K562 (cell line): ENCODE data around the gene OSBP2. TPM values are rescaled to one million over a fixed set of nuclear protein-coding genes. Genes with fewer than 3 reads are reported as not detected.

Experiments
- CXXC5 ChIP-seq: fragments of 250-450 bp; sonication (Bioruptor Pico); IDR thresholded peaks from 2 replicates; pipeline ENCODE4 v1.8.0; 2022; ENCODE audit warnings: inconsistent platforms, mild to moderate bottlenecking, moderate library complexity
- FOSL1 ChIP-seq: fragments of 200-800 bp; sonication (Bioruptor generic); conservative IDR thresholded peaks from 2 replicates; pipeline ENCODE4 v1.6.1; 2016; ENCODE audit warnings: missing genetic modification characterization, missing compliant biosample characterization
- KLF1 ChIP-seq: fragments of 450-650 bp; IDR thresholded peaks from 2 replicates; pipeline ENCODE4 v1.6.1; 2016; ENCODE audit warnings: missing genetic modification characterization, missing compliant biosample characterization
- KLF16 ChIP-seq: IDR thresholded peaks from 2 replicates; pipeline ENCODE4 v1.6.1; 2016; ENCODE audit warnings: antibody characterized with exemption
- NCOA6 ChIP-seq: fragments of 450-650 bp; IDR thresholded peaks from 2 replicates; pipeline ENCODE4 v1.6.1; 2017; ENCODE audit warnings: mild to moderate bottlenecking
- NFE2L1 ChIP-seq: fragments of 450-650 bp; IDR thresholded peaks from 2 replicates; pipeline ENCODE4 v1.6.1; 2016; ENCODE audit warnings: missing genetic modification characterization, low read depth, mild to moderate bottlenecking, missing compliant biosample characterization, moderate library complexity, borderline replicate concordance
- NFIC ChIP-seq: fragments of 450-650 bp; IDR thresholded peaks from 2 replicates; pipeline ENCODE4 v1.6.1; 2017; ENCODE audit warnings: mild to moderate bottlenecking, inconsistent platforms
- POLR3G ChIP-seq: IDR thresholded peaks from 2 replicates; pipeline ENCODE4 v1.6.1; 2011; ENCODE audit not compliant: insufficient read length, insufficient replicate concordance; ENCODE audit errors: extremely low read depth
- RBM39 ChIP-seq: fragments of 200-400 bp; formaldehyde crosslinking; optimal IDR thresholded peaks from 2 replicates; pipeline ENCODE3; 2018; ENCODE audit warnings: low read depth, low read length
- RNF2 ChIP-seq: sonication (generic); IDR thresholded peaks from 2 replicates; pipeline ENCODE4 v1.6.1; 2016
- ZBTB7A ChIP-seq: IDR thresholded peaks from 2 replicates; pipeline ENCODE4 v1.6.1; 2011; ENCODE audit warnings: low read depth, mild to moderate bottlenecking, low read length, moderate library complexity, borderline replicate concordance; ENCODE audit not compliant: control insufficient read depth
- ZBTB8A ChIP-seq: fragments of 450-650 bp; IDR thresholded peaks from 2 replicates; pipeline ENCODE4 v1.6.1; 2018; ENCODE audit warnings: mild to moderate bottlenecking, moderate library complexity; ENCODE audit not compliant: partially characterized antibody
- ZNF133 ChIP-seq: fragments of 250-450 bp; sonication (Bioruptor Pico); IDR thresholded peaks from 2 replicates; pipeline ENCODE4 v1.4.0; 2020; ENCODE audit warnings: mild to moderate bottlenecking
- ZNF57 ChIP-seq: fragments of 450-650 bp; formaldehyde crosslinking; IDR thresholded peaks from 2 replicates; pipeline ENCODE4 v1.4.0; 2020; ENCODE audit warnings: mild to moderate bottlenecking, moderate library complexity
- polyA plus RNA-seq, 8 experiments: library from polyadenylated mRNA; depleted of rRNA in 4 of 8; stranded (reverse) in 5 of 8; unstranded in 3 of 8; fragments of >200 nt; fragmentation: Nextera tagmentation in 2 of 8; fragmentation: Illumina TruSeq in 1 of 8; extraction: Ambion mirVana in 2 of 8; extraction: Trizol in 1 of 8; gene quantifications; 2 replicates each; pipeline versions ENCODE4 v1.2.1 to v1.2.3, GENCODE V29; 2011 to 2014; ENCODE audit warnings: inconsistent platforms in 1 of 8, missing spikeins in 1 of 8
- total RNA-seq, 7 experiments: library from RNA; depleted of rRNA in 6 of 7; stranded (reverse); fragments of >200 nt in 6 of 7; fragmentation: Illumina TruSeq in 2 of 7; extraction: Trizol in 2 of 7; gene quantifications; 2 replicates each; pipeline versions ENCODE4 v1.2.1 to v1.2.3, GENCODE V29; 2011 to 2021; ENCODE audit warnings: low replicate concordance in 1 of 7
- TF ChIP-seq, protein P1 (sequence below): fragments of 450-650 bp; IDR thresholded peaks from one replicate; pipeline ENCODE4 v1.6.1; 2018; ENCODE audit warnings: mild to moderate bottlenecking, moderate library complexity; ENCODE audit not compliant: partially characterized antibody
- TF ChIP-seq, protein P2 (sequence below): fragments of 450-650 bp; IDR thresholded peaks from 2 replicates; pipeline ENCODE4 v1.6.1; 2014; ENCODE audit warnings: low read depth, mild to moderate bottlenecking, moderate library complexity, borderline replicate concordance
- TF ChIP-seq, protein P3 (sequence below): fragments of 200-800 bp; sonication (Bioruptor generic); IDR thresholded peaks from 2 replicates; pipeline ENCODE4 v1.6.1; 2017; ENCODE audit warnings: missing genetic modification characterization, missing compliant biosample characterization
- TF ChIP-seq, protein P4 (sequence below): sonication (generic); formaldehyde crosslinking; IDR thresholded peaks from 2 replicates; pipeline ENCODE4 v1.8.0; 2022; ENCODE audit warnings: missing genetic modification reagents, mild to moderate bottlenecking, moderate library complexity, borderline replicate concordance
- TF ChIP-seq, protein P5 (sequence below): fragments of 450-650 bp; formaldehyde crosslinking; conservative IDR thresholded peaks from 2 replicates; pipeline ENCODE4 v1.4.0; 2022; ENCODE audit warnings: mild to moderate bottlenecking, missing genetic modification characterization
- TF ChIP-seq, protein P6 (sequence below): fragments of 450-650 bp; IDR thresholded peaks from 2 replicates; pipeline ENCODE4 v1.6.1; 2016; ENCODE audit warnings: missing biosample characterization, missing genetic modification characterization

Gene OSBP2
- total and polyA plus RNA-seq, 9 of the 15 experiments (the other 6 are each of a cell fraction or from before 2014, with no cell fraction given) = 0.52 to 29.5 (median 21.6) TPM

DNA sequence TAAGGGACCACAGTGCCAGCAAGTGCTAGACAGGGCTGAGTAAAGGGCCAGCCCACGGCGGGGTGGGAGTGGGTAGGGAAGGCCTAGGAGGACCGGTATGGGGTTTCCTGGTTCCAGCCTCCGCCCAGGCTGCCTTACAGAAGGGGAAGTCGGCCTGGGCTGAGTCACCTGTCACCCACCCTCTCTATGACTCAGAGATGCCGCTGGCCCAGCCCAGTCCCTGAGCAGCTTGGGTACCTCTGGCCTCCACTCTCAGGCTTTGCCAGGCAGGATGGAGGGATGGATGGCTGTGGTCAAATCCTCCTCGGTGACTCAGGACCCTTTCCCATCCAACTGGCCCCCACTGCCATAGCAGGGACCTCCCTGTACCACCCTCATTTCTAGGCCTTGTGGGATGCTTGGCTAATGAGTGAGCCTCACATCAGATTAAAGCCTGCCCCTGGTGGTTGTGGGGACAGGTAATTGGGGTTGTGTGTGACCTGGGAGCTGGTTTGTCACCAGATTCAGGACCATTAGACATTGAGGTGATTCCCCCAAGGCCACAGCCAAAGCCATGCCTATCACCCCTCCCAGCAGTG is 45.2 kb upstream of the OSBP2 start (continued):
- TF ChIP-seq, protein P1, sequence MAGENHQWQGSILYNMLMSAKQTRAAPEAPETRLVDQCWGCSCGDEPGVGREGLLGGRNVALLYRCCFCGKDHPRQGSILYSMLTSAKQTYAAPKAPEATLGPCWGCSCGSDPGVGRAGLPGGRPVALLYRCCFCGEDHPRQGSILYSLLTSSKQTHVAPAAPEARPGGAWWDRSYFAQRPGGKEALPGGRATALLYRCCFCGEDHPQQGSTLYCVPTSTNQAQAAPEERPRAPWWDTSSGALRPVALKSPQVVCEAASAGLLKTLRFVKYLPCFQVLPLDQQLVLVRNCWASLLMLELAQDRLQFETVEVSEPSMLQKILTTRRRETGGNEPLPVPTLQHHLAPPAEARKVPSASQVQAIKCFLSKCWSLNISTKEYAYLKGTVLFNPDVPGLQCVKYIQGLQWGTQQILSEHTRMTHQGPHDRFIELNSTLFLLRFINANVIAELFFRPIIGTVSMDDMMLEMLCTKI = no peak
- TF ChIP-seq, protein P2, sequence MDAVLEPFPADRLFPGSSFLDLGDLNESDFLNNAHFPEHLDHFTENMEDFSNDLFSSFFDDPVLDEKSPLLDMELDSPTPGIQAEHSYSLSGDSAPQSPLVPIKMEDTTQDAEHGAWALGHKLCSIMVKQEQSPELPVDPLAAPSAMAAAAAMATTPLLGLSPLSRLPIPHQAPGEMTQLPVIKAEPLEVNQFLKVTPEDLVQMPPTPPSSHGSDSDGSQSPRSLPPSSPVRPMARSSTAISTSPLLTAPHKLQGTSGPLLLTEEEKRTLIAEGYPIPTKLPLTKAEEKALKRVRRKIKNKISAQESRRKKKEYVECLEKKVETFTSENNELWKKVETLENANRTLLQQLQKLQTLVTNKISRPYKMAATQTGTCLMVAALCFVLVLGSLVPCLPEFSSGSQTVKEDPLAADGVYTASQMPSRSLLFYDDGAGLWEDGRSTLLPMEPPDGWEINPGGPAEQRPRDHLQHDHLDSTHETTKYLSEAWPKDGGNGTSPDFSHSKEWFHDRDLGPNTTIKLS = no peak
- TF ChIP-seq FOSL1 (tag) (peak; percentile 95), CXXC5 (CRISPR knock-in tag) (no peak), RNF2 (no peak), NFIC (no peak), NCOA6 (no peak), POLR3G (no peak), KLF16 (no peak), KLF1 (tag) (no peak), ZBTB7A (no peak; the same call in 1 of the 2 replicates), ZNF133 (CRISPR knock-in tag) (no peak), NFE2L1 (tag) (no peak), ZBTB8A (no peak), RBM39 (no peak), ZNF57 (no peak)
- TF ChIP-seq, protein P3, sequence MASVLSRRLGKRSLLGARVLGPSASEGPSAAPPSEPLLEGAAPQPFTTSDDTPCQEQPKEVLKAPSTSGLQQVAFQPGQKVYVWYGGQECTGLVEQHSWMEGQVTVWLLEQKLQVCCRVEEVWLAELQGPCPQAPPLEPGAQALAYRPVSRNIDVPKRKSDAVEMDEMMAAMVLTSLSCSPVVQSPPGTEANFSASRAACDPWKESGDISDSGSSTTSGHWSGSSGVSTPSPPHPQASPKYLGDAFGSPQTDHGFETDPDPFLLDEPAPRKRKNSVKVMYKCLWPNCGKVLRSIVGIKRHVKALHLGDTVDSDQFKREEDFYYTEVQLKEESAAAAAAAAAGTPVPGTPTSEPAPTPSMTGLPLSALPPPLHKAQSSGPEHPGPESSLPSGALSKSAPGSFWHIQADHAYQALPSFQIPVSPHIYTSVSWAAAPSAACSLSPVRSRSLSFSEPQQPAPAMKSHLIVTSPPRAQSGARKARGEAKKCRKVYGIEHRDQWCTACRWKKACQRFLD (CRISPR knock-in tag) = no peak
- TF ChIP-seq, protein P4, sequence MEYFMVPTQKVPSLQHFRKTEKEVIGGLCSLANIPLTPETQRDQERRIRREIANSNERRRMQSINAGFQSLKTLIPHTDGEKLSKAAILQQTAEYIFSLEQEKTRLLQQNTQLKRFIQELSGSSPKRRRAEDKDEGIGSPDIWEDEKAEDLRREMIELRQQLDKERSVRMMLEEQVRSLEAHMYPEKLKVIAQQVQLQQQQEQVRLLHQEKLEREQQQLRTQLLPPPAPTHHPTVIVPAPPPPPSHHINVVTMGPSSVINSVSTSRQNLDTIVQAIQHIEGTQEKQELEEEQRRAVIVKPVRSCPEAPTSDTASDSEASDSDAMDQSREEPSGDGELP = 0 out of 2 replicates have a peak, but pooled peaks have one; percentile 31
- TF ChIP-seq, protein P5, sequence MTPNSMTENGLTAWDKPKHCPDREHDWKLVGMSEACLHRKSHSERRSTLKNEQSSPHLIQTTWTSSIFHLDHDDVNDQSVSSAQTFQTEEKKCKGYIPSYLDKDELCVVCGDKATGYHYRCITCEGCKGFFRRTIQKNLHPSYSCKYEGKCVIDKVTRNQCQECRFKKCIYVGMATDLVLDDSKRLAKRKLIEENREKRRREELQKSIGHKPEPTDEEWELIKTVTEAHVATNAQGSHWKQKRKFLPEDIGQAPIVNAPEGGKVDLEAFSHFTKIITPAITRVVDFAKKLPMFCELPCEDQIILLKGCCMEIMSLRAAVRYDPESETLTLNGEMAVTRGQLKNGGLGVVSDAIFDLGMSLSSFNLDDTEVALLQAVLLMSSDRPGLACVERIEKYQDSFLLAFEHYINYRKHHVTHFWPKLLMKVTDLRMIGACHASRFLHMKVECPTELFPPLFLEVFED = no peak
- TF ChIP-seq, protein P6, sequence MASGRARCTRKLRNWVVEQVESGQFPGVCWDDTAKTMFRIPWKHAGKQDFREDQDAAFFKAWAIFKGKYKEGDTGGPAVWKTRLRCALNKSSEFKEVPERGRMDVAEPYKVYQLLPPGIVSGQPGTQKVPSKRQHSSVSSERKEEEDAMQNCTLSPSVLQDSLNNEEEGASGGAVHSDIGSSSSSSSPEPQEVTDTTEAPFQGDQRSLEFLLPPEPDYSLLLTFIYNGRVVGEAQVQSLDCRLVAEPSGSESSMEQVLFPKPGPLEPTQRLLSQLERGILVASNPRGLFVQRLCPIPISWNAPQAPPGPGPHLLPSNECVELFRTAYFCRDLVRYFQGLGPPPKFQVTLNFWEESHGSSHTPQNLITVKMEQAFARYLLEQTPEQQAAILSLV (tag) = no peak
